ENCODE measurements around the gene LCE1B.

Gene LCE1B

DNA sequence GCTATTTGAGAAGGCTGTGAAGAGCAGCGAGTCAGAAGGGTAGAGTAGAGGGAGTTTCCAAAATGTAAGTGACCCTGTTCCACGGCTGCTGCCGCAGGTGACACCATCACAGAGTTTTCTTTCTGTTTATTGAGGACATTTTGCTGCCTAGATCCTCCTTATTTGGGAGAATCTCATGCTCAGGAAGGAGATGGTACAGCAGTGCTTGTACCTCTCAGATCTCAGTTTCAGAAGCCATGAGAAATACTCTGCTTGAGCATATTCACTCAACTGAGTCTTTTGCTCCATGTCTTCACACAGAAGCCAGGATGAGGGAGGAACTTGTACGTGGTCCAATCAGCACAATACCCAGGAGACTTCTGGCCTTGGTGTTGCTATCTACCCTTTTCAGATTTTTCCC is 49.6 kb downstream of the LCE1B start:
- DNase-seq, result no peak
